H1 (cell line): ENCODE data around the gene AP1S1.

Source experiments
- POLR2AphosphoS5 ChIP-seq: IDR thresholded peaks from 2 replicates; pipeline ENCODE4 v1.6.1; 2011; ENCODE audit warnings: low read depth, low read length
- RXRA ChIP-seq: IDR thresholded peaks from 2 replicates; pipeline ENCODE4 v1.6.1; 2011; ENCODE audit warnings: low read depth, mild to moderate bottlenecking, low read length, moderate library complexity; ENCODE audit not compliant: insufficient read depth

DNA sequence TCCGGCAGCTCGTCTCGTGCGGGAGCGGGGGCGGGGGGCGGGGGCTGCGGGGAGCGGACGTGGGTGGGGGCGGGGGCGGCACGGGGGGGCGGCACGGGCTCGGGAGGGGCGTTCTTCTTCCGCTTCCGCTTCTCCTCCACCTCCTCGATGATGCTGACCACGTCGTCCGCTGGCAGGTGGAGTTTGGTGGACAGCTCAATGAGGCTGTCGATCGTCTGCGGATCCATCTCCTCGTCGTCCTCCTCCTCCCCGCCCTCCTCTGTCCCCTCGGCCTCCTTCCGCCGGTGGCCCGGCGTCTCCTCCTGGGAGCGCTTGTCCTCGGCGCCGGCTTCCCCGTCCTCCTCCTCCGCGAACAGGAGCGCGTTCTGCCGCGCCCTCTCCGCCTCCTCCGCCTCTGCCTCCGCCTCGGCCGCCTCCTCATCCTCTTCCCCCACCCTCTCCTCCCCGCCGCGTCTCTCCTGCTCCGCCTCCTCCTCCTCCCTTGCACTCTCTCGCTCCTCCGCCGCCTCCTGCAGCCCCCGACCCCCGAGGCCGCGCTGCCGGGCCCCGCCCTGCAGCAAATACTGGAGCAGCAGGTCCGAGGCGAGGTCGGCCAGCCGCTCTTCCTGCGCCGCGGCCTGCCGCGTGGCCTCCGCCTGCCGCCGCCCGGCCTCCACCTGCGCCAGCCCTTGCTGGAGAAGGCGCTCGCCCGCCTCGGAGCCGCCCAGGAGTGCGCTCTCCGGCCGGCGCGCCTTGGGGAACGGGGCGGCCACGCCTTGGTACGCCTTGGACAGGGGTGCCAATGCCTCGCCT lies 9.2 kb downstream of the AP1S1 start:
- no peak for TF ChIP-seq RXRA
- TF ChIP-seq POLR2AphosphoS5: no peak; the same call in 1 of the 2 replicates
